Stimulated activated CD4-positive, alpha-beta T cell treated with anti-CD3 and anti-CD28 coated beads, TNF-alpha, amount 100 ng/mL, for 24 hours (primary cell): ENCODE results near the gene CYP11A1.
"Not testable (repeated sequence)": the region's sequence is repeated elsewhere in the genome, so short reads cannot be mapped to it uniquely, and the experiment has no call there.

Experiments
- DNase-seq, 3 experiments: peaks; one replicate each; pipeline ENCODE4 v3.0.0-alpha.2; 2020; ENCODE audit warnings: low read depth in 3 of 3

Gene CYP11A1

GRCh38 chr15:74400915-74401757, 33.7 kb upstream of the CYP11A1 start:
- DNase-seq: peak in 1 of 3 experiments; percentile 57

- DNase-seq: no peak
Measured at GRCh38 chr15:74400313-74400860, 32.9 kb upstream of the CYP11A1 start.

GRCh38 chr15:74399511-74400312, 32.3 kb upstream of the CYP11A1 start:
- DNase-seq: peak in 1 of 3 experiments; percentile 65

- DNase-seq: no peak
Measured at GRCh38 chr15:74399100-74399499, 31.7 kb upstream of the CYP11A1 start.

- no peak for DNase-seq
Measured at GRCh38 chr15:74398183-74398582, 30.7 kb upstream of the CYP11A1 start.

DNA sequence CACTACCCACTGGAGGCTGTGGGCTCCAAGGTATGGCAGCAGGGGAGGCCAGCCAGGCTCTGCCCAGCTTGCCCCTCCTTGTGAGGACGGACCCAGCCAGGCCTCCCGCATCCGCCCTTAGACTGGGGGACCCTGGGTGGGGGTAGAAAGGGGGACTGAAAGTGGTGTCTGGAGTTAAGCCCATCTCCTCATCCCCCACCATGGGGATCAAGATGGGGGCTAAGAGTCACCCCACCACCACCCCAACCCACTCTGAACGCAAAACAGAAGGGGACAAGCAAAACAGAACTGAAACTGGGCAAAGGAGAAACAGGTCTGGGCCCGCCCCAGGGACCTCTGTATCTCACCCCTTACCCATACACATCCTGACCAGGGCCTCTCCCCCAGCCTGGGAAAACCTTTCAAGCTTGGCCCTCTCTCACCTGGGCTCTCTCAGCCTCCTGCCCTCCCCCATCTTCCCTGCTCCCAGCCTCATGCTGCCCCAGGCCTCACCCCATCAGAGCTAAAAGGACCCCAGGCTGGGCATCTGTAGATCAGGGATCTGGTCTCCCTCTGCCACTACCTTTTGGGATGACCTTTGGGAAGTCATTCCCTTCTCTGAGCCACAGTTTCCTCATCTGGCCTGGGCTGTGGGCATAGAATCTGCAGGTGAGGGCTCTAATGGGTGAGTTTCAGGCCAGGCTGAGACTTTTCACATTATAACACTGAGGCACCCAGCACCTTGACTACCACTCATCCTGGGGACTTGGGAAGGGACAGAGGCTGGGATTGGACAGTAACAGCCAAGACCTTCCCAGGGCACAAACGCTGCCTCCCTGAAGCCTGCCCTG, 30.0 kb upstream of the CYP11A1 start:
- no peak for DNase-seq

- peak in 1 of 3 experiments; percentile 66 for DNase-seq
Measured at GRCh38 chr15:74396445-74397238, 29.2 kb upstream of the CYP11A1 start.

GRCh38 chr15:74396146-74396438, 28.6 kb upstream of the CYP11A1 start:
- no peak for DNase-seq

- no peak for DNase-seq
Measured at GRCh38 chr15:74395319-74396145, 28.1 kb upstream of the CYP11A1 start.

DNA sequence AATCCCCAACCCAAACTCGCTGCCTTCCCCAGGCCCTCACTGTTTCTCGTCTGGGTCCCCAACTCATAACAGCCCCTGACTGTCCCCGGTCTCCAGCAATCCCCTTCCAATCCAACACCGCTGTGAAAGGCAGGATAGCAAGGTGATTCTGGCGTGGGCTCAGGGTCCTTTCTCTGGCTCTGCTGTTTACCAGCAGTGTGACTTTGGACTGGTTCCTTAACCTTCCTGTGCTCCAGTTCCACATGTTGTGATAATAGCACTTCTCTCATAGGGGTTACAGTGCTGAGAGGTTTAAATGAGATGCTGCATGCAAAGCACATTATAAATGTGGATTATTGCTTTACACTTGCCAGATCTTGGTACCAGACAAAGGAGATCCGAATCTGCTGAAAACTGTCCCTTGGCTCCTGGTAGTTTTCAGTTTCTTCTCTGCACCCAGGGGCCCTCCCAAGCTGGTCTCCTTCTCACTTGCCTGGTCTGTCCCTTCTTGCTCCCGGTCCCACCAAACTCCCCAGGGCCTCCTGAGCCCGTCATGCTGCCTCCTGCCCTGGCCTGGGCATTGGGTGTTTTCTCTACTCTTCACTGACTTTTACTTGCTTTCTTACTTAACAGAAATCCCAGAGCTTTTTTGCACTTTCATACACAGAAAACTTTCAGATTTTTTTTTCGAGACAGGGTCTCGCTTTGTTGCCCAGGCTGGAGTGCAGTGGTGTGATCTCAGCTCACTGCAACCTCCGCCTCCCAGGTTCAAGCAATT, 26.8 kb upstream of the CYP11A1 start:
- DNase-seq: no peak

DNA sequence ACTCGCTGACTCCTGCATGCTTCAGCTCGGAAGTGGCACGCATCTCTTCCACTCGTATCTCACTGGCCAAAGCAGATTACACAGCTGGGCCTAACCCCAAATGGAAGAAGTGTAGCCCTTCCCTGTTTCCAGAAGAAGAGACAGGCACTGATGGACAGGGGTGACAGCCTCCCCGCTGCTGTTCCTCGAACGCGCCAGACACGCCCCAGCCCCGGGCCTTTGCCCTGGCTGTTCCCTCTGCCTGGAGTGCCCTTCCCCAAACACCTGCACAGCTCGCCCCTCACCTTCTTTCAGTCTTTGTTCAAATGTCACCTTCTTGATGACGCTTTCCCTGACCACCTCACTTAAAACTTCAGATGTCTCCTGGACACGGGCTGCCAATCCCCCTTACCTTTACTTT, 26.0 kb upstream of the CYP11A1 start:
- no peak for DNase-seq

DNA sequence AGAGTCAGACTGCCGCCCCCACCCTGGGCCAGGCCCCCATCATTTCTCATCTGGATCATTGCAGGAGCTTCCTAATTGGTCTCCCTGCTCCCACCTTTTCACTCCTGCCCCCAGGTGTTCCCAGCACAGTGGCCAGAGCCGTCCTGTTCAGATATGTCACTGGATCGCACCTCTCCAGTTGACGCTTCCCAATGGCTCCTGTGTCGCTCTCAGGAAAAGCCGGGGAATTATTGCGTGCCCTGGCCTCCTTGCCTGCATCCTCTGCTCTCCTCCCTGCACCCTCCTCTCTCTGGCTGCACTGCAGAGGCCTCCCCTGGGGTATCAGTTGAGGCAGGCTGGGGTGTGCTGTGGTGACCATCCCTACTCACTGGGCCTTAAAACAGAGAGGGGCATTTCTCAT, 25.5 kb upstream of the CYP11A1 start:
- DNase-seq: no peak

DNA sequence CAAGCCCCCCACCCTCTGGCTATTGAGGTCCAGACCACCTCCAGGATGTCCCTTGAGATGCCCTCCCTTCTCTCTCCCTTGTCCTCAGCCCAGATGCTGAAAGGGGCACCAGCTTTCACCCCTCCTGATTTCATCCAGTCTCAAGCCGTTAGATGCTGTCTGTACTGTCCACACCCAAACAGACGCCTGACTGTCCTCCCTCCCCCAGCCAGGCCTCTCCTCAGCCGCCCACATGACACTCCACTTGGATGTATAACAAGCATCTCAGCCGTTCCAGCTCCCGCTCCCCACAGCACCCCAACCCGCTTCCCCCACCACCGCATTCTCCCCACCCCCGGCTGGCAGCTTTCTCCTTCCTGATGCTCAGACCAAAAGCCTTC, 25.0 kb upstream of the CYP11A1 start:
- DNase-seq: no peak

- DNase-seq: no peak
Measured at GRCh38 chr15:74391582-74392450, 24.4 kb upstream of the CYP11A1 start.

GRCh38 chr15:74390647-74391288, 23.3 kb upstream of the CYP11A1 start:
- no peak for DNase-seq

DNA sequence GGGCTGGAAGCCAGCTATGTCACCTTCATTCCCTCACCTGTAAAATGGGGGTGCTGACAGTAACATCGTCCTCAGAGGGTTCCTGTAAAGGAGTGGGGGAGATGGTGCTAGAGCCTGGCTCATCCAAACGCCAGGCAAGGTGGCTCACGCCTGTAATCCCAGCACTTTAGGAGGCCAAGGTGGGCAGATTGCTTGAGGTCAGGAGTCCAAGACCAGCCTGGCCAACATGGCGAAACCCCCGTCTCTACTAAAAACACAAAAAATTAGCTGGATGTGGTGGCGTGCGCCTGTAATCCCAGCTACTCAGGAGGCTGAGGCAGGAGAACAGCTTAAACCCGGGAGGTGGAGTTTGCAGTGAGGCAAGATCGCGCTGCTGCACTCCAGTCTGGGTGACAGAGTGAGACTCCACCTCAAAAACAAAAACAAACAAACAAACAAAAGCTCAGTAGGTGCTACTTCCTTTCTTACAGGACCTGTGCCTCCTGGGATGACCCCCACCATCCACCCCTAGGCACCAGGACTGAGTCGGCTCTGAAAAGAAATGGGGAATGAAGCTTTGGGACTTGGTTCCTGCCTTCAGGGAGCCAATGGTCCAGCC, 22.7 kb upstream of the CYP11A1 start:
- DNase-seq: not testable (repeated sequence)

DNA sequence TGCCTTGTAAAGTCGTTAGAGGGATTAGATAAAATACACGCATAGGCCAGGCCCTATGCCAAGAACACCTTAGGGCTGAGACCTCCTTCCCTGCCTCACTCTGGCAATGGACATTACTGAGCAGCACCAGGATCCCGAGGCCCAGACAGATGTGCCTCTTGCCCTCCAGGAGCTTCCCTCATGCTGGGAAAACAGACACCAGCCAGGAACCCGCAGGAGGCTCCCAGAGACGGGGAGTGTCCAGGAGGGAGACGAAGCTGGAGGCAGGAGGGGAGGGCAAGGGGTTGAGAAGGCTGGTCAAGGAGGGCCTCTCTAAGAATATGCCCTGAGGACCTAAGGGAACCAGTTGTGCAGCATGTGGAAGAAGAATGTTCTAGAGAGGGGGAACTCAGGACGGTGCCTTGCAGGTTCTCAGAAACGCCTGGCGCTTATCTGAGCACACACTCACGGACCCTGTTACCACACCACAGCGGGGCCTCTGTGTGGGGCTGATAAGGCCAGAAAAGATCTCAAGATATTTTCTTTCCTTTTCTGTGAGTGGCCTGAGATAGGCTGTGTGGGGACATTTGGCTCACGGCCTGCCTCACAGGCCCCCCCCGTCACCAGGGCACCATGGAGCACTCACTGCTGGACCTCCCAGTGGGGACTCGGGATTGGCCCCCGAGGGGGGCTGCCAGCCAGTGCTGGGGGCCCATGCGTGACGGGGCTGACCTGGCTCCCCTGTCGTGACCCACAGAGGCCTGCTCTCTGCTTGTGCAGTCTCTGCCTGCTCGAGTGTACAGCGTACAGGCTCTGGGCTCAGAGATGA, 22.0 kb upstream of the CYP11A1 start:
- no peak for DNase-seq
